Measurements from ENCODE around the gene HLA-DPB1.

The HLA-DPB1 gene

DNA sequence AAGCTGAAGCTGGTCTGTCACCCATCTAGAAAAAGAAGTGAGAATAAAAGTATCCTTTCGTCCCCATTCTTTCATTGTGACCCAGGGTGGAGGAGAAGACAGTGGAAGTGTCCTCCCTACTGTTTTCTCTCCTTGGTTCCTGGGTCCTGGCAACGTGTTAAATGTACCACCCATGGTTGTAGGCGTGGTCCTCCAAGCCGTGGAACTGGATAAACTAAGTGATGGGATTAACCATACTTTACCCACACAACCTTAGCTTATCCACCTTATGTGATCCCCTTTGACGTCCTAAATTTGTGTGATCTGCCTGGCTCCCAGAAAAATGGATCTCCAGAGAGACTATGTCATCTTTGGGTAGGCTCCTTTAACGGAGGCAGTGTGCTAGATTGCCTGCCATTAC, 47.4 kb downstream of the HLA-DPB1 start:
- peaks cover 28% of the 10 kb centered on the region; the same call in 1 of the 2 replicates for H3K4me1 ChIP-seq (ENCODE audit: insufficient read depth, low read length)
- peaks cover 7% of the 10 kb centered on the region; the same call in 1 of the 2 replicates for H3K9me3 ChIP-seq (ENCODE audit: control insufficient read depth, insufficient read depth, low read length)
- no peak overlapping the region for H3K9ac ChIP-seq (ENCODE audit: low read depth, low read length)
- no peaks in the 10 kb centered on the region for H3K36me3 ChIP-seq (ENCODE audit: insufficient read depth, low read length)

DNA sequence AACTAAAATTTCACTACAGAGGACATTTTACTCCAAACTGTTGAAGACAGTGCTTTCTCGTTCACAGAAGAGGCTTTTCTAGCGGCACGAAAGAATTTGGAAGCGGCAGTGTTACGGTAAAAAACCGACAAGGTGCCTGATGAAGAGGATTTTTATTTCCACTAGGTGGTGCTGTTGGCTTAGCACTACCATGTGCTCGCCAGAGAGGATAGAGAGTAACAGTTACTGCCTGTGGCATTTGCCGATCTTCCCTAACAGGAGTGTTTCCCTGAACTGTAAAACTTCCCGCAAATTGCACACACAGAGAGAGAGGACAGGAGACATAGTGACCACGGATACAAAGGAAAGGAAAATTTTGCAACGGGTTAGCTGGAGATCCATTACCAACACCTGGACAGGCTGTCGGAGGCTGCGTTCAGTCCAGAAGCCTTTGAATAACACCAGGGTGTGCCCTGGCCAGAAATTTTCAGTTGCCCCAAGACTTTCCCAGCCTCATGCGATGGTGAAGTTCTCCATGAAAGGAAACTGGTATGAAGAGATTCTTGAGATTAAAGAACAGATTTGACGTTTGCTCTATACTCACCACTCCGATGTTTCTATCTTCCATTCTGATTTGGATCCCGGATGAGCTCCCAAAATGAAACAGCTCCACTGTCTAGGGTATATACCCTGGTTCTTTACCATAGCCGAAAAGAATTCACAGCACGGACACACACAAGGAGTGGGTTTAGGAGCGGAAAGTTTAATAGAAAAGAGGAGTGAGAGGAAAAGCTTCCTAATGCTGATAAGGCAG, 48.1 kb downstream of the HLA-DPB1 start:
- Histone ChIP-seq H3K4me1 (ENCODE audit: insufficient read depth, low read length) (peaks cover 28% of the 10 kb centered on the region; the same call in 1 of the 2 replicates), H3K9ac (ENCODE audit: low read depth, low read length) (no peak overlapping the region), H3K36me3 (ENCODE audit: insufficient read depth, low read length) (no peaks in the 10 kb centered on the region), H3K9me3 (ENCODE audit: control insufficient read depth, insufficient read depth, low read length) (peaks cover 7% of the 10 kb centered on the region; the same call in 1 of the 2 replicates)

DNA sequence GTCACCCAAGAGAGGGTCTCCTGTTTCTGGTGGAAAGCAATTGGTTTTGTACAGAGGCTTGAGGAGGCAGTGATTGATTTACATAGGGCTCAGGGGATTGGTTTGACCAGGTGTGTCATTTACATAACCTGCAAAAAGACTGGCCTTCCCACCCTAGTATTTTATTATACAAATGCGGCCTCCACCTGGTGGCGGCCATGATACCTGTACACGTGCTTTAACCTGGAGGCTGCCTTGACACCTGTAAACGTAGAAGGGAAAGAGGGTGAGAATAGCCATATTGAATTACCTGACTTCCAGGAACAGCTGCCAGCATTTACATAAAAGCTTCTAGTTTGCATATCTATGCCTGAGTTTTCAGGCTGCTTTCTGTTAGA, 48.7 kb downstream of the HLA-DPB1 start:
- Histone ChIP-seq H3K9ac (ENCODE audit: low read depth, low read length) (no peak overlapping the region), H3K9me3 (ENCODE audit: control insufficient read depth, insufficient read depth, low read length) (peaks cover 7% of the 10 kb centered on the region; the same call in 1 of the 2 replicates), H3K4me1 (ENCODE audit: insufficient read depth, low read length) (peaks cover 23% of the 10 kb centered on the region; the same call in 1 of the 2 replicates), H3K36me3 (ENCODE audit: insufficient read depth, low read length) (no peaks in the 10 kb centered on the region)

DNA sequence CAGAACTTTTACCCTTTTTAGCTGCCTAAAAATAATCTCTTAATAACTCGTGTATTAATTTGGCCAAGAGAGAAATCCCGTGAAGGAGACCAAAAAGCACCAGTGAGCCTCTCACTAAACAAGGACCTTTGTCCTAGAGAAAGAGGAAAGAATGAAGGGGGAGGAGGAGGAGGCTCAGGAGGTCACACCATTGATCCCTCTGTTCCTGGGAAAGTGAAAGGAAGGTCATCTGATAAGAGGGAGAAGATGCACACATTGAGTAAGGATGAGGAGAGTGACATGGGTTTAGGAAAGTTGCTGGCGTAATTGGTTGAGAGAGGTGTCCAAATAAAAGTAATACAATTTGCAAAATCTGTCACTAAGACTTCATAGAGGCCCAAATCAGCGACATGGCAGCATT, 49.2 kb downstream of the HLA-DPB1 start:
- Histone ChIP-seq H3K36me3 (ENCODE audit: insufficient read depth, low read length) (no peaks in the 10 kb centered on the region), H3K9me3 (ENCODE audit: control insufficient read depth, insufficient read depth, low read length) (peaks cover 7% of the 10 kb centered on the region; the same call in 1 of the 2 replicates), H3K9ac (ENCODE audit: low read depth, low read length) (no peak overlapping the region), H3K4me1 (ENCODE audit: insufficient read depth, low read length) (peaks cover 18% of the 10 kb centered on the region; the same call in 1 of the 2 replicates)

DNA sequence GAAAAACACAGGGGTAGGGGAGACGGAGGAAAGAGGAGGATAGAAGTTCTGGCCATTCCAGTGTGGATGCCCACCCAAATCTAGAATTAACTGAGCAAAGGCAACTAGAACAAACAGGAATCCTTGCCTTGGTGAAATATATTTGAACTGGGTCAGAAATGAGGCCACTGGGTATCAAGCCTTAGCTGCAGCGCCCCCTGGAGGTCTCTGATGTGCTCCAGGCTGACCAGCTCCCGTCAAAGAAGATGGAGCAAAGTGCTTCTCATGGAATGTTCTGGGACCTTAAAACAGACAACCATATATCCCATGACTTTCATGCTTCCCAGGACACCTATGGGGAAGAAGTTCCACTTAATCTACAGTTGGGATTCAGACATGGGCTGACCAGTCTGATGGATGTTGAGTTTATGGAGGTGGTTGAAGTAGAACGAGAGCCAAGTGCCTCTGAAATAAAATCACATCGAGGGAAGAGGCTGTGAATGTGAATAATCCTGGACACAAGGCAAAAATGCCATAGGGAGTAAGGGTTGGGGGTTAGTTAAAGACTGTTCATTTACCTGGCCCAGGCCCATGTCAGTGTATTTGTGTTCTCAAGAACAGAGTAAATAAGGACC, 50.4 kb downstream of the HLA-DPB1 start:
- Histone ChIP-seq H3K9me3 (ENCODE audit: control insufficient read depth, insufficient read depth, low read length) (peaks cover 7% of the 10 kb centered on the region; the same call in 1 of the 2 replicates), H3K9ac (ENCODE audit: low read depth, low read length) (no peak overlapping the region), H3K4me1 (ENCODE audit: insufficient read depth, low read length) (0 out of 2 replicates have a peak, but pooled peaks cover 12% of the 10 kb centered on the region), H3K36me3 (ENCODE audit: insufficient read depth, low read length) (no peaks in the 10 kb centered on the region)

DNA sequence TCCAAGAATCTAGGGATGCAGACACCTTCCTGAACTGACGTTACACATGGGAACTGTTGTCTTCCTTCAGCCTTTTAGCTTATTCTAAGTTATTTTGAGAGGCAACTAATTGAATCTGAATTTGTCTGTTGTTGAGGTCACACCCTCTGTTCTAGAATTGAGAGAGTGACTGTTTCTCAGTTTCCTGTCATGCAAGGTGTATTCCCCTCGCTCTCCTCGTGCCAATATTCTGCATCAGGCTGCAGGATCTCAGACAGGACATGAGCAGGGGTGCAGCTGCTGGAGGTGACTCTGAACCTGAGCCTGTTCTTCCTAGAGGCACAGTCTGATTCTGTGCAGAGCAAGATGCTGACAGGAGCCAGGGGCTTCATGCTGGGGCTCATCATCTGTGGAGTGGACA, 52.5 kb downstream of the HLA-DPB1 start:
- H3K9me3 ChIP-seq (ENCODE audit: control insufficient read depth, insufficient read depth, low read length) = peaks cover 6% of the 10 kb centered on the region; the same call in 1 of the 2 replicates
- H3K36me3 ChIP-seq (ENCODE audit: insufficient read depth, low read length) = no peaks in the 10 kb centered on the region

DNA sequence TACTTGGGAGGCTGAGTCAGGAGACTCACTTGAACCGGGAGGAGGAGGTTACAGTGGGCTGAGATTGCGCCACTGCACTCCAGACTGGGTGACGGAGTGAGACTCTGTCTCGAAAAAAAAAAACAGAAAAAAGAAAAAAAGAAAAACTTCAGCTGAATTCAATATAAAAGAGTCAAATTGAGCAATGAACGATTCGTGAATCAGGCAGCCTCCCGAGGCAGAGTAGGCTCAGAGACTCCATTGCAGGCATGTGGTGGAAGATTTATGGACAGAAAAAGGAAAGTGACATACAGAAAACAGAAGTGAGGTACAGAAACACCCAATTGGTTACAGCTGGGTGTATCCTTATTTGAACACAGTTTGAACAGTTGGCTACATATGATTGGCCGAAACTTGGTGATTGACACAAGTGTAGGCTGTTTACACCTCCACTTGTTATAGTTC, 56.3 kb downstream of the HLA-DPB1 start:
- Histone ChIP-seq H3K36me3 (ENCODE audit: insufficient read depth, low read length) (no peaks in the 10 kb centered on the region), H3K9ac (ENCODE audit: low read depth, low read length) (no peak overlapping the region), H3K4me1 (ENCODE audit: insufficient read depth, low read length) (no peaks in the 10 kb centered on the region), H3K9me3 (ENCODE audit: control insufficient read depth, insufficient read depth, low read length) (no peaks in the 10 kb centered on the region)

More for the DNA sequence above, 52.5 kb downstream of the HLA-DPB1 start:
- no peak overlapping the region for H3K9ac ChIP-seq (ENCODE audit: low read depth, low read length)
- 0 out of 2 replicates have a peak, but pooled peaks cover 12% of the 10 kb centered on the region for H3K4me1 ChIP-seq (ENCODE audit: insufficient read depth, low read length)

DNA sequence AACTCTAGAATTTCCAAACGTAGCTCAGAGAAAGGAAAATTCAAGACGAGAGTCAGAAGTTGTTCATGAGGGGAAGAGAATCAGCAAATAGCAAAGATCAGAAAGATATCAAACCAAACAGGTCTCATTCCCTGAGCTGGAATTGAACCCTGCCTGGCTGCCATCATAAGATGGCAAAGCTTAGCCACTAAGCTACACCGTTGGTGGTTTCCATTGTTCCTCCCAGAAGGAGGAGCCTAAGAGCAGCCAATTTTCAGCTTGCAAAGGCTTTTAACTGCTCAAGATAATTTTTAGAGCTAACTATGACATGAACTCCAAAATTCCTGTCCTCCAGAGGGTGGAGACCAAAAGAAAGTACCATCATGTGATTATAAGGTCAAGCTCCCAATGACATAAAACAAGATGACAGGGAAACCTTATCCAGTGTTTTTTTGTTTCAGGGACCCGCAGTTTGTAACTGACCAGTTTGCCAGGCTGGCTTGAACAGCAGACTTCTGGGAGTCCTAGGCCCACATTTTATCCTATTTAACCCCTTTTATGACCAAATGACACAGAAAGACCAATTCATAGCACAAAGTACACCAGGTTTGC, 60.6 kb downstream of the HLA-DPB1 start:
- Histone ChIP-seq H3K9me3 (ENCODE audit: control insufficient read depth, insufficient read depth, low read length) (no peaks in the 10 kb centered on the region), H3K36me3 (ENCODE audit: insufficient read depth, low read length) (no peaks in the 10 kb centered on the region)

More for the DNA sequence above, 60.6 kb downstream of the HLA-DPB1 start:
- Histone ChIP-seq H3K9ac (ENCODE audit: low read depth, low read length) (no peak overlapping the region), H3K4me1 (ENCODE audit: insufficient read depth, low read length) (no peaks in the 10 kb centered on the region)
